Panc1 (cell line): ENCODE results near the gene PGBD1. TPM values are rescaled to one million over a fixed set of nuclear protein-coding genes. Genes with fewer than 3 reads are reported as not detected.

Experiments
- ATAC-seq: fragments of 200-7000 bp; cut with Tn5 transposase; 2 replicates; pipeline ENCODE4 v1.9.1; 2020; ENCODE audit warnings: mild to moderate bottlenecking, moderate library complexity
- BruUV-seq: library from RNA; stranded (reverse); fragments of 400-500 nt; replicated peaks from 2 replicates; lab custom pipeline; 2021; lab: Mats Ljungman, UMichigan
- CTCF ChIA-PET: fragments of 300-600 bp; sonication (Branson Sonifier 250); formaldehyde crosslinking; loops from one replicate; lab custom pipeline; 2022; ENCODE audit warnings: antibody characterized with exemption; lab: Charles Lee
- POLR2A ChIA-PET: fragments of 300-600 bp; sonication (Branson Sonifier 250); formaldehyde crosslinking; loops from one replicate; lab custom pipeline; 2022; ENCODE audit warnings: antibody characterized with exemption; lab: Charles Lee
- DNase-seq: peaks from one replicate; pipeline ENCODE4 v3.0.0-alpha.2; 2010; ENCODE audit warnings: low read depth, low spot score
- H3K27ac ChIP-seq: 2 replicates; pipeline ENCODE4 v1.5.1; 2011; ENCODE audit warnings: mild to moderate bottlenecking, low read length, inconsistent platforms
- H3K27me3 ChIP-seq: fragments of 200-500 bp; sonication (Bioruptor generic); 2 replicates; pipeline ENCODE4 v1.6.0; 2014; ENCODE audit warnings: low read length, inconsistent platforms; ENCODE audit not compliant: control insufficient read depth, insufficient read depth
- H3K36me3 ChIP-seq: fragments of 200-500 bp; sonication (Bioruptor generic); 2 replicates; pipeline ENCODE4 v1.5.1; 2014; ENCODE audit warnings: inconsistent platforms, mild to moderate bottlenecking, low read length, moderate library complexity; ENCODE audit not compliant: control insufficient read depth, insufficient read depth
- H3K4me1 ChIP-seq: 2 replicates; pipeline ENCODE4 v1.5.1; 2011; ENCODE audit warnings: inconsistent platforms, mild to moderate bottlenecking, low read length, moderate library complexity; ENCODE audit not compliant: control insufficient read depth, insufficient read depth
- H3K4me3 ChIP-seq, 2 experiments: 2 replicates each; pipeline ENCODE4 v1.5.1; 2011 to 2012; ENCODE audit warnings: low read depth in 2 of 2, low read length in 2 of 2, mild to moderate bottlenecking in 2 of 2, inconsistent platforms in 1 of 2, moderate library complexity in 1 of 2
- H3K9me3 ChIP-seq: fragments of 200-500 bp; sonication (Bioruptor generic); 2 replicates; pipeline ENCODE4 v1.5.1; 2014; ENCODE audit warnings: low read depth, mild to moderate bottlenecking, inconsistent platforms, low read length, moderate library complexity; ENCODE audit not compliant: control insufficient read depth, insufficient read depth
- POLR2AphosphoS5 ChIP-seq: IDR thresholded peaks from 2 replicates; pipeline ENCODE4 v1.6.1; 2012; ENCODE audit warnings: mild to moderate bottlenecking, low read depth, low read length, moderate library complexity
- REST ChIP-seq, 2 experiments: IDR thresholded peaks; 2 replicates each; pipeline ENCODE4 v1.6.1; 2011 to 2012; ENCODE audit warnings: low read depth in 2 of 2, control low read depth in 1 of 2, low read length in 1 of 2, mild to moderate bottlenecking in 1 of 2, moderate library complexity in 1 of 2; ENCODE audit not compliant: insufficient read depth in 1 of 2
- SIN3A ChIP-seq: IDR thresholded peaks from 2 replicates; pipeline ENCODE4 v1.6.1; 2012; ENCODE audit warnings: low read depth, mild to moderate bottlenecking, low read length, moderate library complexity, borderline replicate concordance; ENCODE audit not compliant: insufficient read depth
- TCF7L2 ChIP-seq: IDR thresholded peaks from 2 replicates; pipeline ENCODE4 v1.6.1; 2011; ENCODE audit warnings: mild to moderate bottlenecking, low read depth, low read length, inconsistent platforms
- in situ Hi-C: cut with HindIII; loops from 2 replicates; pipeline ENCODE4 v1.10.0; 2016; ENCODE audit warnings: low sequenced_read_pairs, low pct_unique_long_range_greater_than_20kb
- intact Hi-C: fragments of 100-400 bp; cut with micrococcal nuclease; formaldehyde crosslinking; loops from one replicate; pipeline ENCODE4 v1.10.0; 2022; ENCODE audit not compliant: unreplicated experiment
- total RNA-seq: library from RNA; stranded (reverse); gene quantifications from one replicate; pipeline ENCODE4 v1.2.1, GENCODE V29; 2021; ENCODE audit not compliant: unreplicated experiment
- TF ChIP-seq, protein P1 (sequence below): fragments of 450-650 bp; IDR thresholded peaks from 2 replicates; pipeline ENCODE4 v1.5.1; 2017; ENCODE audit warnings: mild to moderate bottlenecking

The PGBD1 gene
- total RNA-seq, 1 experiment from 2014 or later: 7.6 TPM

- H3K4me3 ChIP-seq: no peak overlapping the region
- no peaks in the 10 kb centered on the region for H3K9me3 ChIP-seq
- no peaks in the 10 kb centered on the region for H3K4me1 ChIP-seq
- ChIA-PET POLR2A (no interaction called here), CTCF (no interaction called here)
- H3K36me3 ChIP-seq: no peaks in the 10 kb centered on the region
- intact Hi-C loops: no loop called here
- no TSS peak for BruUV-seq
- no peaks in the 10 kb centered on the region for H3K27me3 ChIP-seq
- ATAC-seq: no peak
- H3K27ac ChIP-seq: no peak overlapping the region
- no peak for DNase-seq
- in situ Hi-C loops: no loop called here
- TF ChIP-seq POLR2AphosphoS5: no peak
- TF ChIP-seq TCF7L2: no peak
- TF ChIP-seq, protein P1, sequence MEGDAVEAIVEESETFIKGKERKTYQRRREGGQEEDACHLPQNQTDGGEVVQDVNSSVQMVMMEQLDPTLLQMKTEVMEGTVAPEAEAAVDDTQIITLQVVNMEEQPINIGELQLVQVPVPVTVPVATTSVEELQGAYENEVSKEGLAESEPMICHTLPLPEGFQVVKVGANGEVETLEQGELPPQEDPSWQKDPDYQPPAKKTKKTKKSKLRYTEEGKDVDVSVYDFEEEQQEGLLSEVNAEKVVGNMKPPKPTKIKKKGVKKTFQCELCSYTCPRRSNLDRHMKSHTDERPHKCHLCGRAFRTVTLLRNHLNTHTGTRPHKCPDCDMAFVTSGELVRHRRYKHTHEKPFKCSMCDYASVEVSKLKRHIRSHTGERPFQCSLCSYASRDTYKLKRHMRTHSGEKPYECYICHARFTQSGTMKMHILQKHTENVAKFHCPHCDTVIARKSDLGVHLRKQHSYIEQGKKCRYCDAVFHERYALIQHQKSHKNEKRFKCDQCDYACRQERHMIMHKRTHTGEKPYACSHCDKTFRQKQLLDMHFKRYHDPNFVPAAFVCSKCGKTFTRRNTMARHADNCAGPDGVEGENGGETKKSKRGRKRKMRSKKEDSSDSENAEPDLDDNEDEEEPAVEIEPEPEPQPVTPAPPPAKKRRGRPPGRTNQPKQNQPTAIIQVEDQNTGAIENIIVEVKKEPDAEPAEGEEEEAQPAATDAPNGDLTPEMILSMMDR: no peak
- TF ChIP-seq SIN3A: no peak
- no peak for TF ChIP-seq REST (IDR thresholded peaks at IDR 0.05; ENCODE audit: insufficient read depth in 1 of 2, low read depth in 2 of 2, low read length in 1 of 2)
Observed at GRCh38 chr6:28296520-28297060, 15.2 kb downstream of the PGBD1 start.

DNA sequence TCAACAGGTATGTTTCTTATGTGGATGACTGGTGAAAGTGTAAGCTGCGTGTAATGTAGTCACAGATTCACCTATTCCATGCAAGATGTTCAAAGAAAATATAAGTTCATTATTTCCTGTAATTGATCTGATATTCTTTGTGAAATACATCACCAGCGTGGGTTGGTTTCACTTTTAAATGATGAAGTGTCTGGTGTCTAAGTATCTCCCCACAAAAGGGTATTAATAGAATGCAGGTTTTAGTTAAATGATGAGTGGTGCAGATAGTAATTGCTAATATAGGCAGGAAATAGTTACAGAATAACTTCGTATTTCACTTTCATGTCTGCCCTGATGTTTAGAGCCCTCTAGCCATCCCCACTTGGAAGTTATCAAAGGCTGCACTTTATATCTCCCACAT lies 22.2 kb downstream of the PGBD1 start:
- intact Hi-C loops (no loop called here), in situ Hi-C loops (no loop called here)
- POLR2A ChIA-PET: no interaction called here

More for the DNA sequence above, 22.2 kb downstream of the PGBD1 start:
- H3K27ac ChIP-seq: no peak overlapping the region
- no peaks in the 10 kb centered on the region for H3K4me1 ChIP-seq
- no peaks in the 10 kb centered on the region for H3K9me3 ChIP-seq
- ATAC-seq (no peak), DNase-seq (no peak)
- H3K36me3 ChIP-seq: no peaks in the 10 kb centered on the region
- CTCF ChIA-PET: no interaction called here
- no peaks in the 10 kb centered on the region for H3K27me3 ChIP-seq
- H3K4me3 ChIP-seq: no peak overlapping the region
- no TSS peak for BruUV-seq
- TF ChIP-seq REST (IDR thresholded peaks at IDR 0.05; ENCODE audit: insufficient read depth in 1 of 2, low read depth in 2 of 2, low read length in 1 of 2): no peak
- TF ChIP-seq, protein P1: no peak
